ENCODE measurements around the gene THSD7B.
"Not testable (repeated sequence)": the region's sequence is repeated elsewhere in the genome, so short reads cannot be mapped to it uniquely, and the experiment has no call there.

DNA sequence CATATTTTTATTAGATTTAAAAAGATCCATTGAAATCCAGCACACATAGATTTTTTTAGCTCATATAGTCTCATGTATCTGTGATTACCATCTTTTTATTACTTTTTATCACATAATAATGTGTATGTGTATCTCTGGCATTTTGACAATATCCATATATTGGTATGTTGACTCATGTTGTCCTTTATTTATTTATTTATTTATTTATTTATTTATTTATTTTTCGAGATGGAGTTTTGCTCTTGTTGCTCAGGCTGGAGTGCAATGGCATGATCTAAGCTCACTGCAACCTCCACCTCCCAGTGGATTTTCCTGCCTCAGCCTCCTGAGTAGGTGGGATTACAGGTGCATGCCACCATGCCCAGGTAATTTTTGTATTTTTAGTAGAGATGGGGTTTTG is 823.2 kb downstream of the THSD7B start:
- TF ChIP-seq ZNF274 (IDR thresholded peaks at IDR 0.05; ENCODE audit: low read depth, low read length); YY1 (IDR thresholded peaks at IDR 0.05; ENCODE audit: insufficient read depth, insufficient read length): not testable (repeated sequence)
